ENCODE data around the gene TRIM54. TPM values are rescaled to one million over a fixed set of nuclear protein-coding genes. Genes with fewer than 3 reads are reported as not detected.

Gene TRIM54
- total and polyA plus RNA-seq, 2 of the 8 experiments (the other 6 are each of a cell fraction or from before 2014, with no cell fraction given), result 3.9 to 5.8 TPM

DNA sequence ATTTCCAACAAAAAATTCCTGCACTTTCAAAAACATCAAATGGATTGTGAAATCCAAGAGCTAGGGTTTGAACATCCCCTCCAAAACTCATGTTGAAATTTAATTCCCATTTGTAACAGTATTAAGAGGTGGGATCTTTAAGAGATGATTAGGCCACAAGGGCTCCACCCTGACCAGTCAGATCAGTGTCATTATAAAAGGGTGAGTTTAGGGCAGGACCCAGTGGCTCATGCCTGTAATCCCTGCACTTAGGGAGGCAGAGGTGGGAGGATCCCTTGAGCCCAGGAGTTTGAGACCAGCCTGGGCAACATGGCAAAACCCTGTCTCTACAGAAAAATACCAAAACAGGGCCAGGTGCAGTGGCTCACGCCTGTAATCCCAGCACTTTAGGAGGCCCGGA lies 65.4 kb downstream of the TRIM54 start:
- Histone ChIP-seq H3K23me2 (ENCODE audit: low read depth, low read length) (no peaks in the 10 kb centered on the region), H2BK15ac (ENCODE audit: low read length) (no peak overlapping the region), H3K9me3 (ENCODE audit: insufficient read depth in 2 of 2, low read depth in 1 of 2, low read length in 1 of 2) (no peaks in the 10 kb centered on the region), H3K23ac (ENCODE audit: insufficient read length) (no peak overlapping the region), H3K27me3 (replicated peaks in 1 of 4; ENCODE audit: control insufficient read depth in 3 of 4, extremely low read depth in 1 of 4, insufficient read depth in 3 of 4, low read length in 3 of 4) (no peaks in the 10 kb centered on the region), H3K36me3 (ENCODE audit: control insufficient read depth in 2 of 4, insufficient read depth in 4 of 4, low read length in 3 of 4) (peaks cover 5 to 13% (median 10%) of the 10 kb centered on the region in 4 experiments; a peak in 7 of 8 replicates), H3K18ac (ENCODE audit: extremely low read depth, low read length) (no peak overlapping the region), H2AK5ac (ENCODE audit: low read depth, low read length) (no peak overlapping the region), H2AFZ (ENCODE audit: low read length) (no peak overlapping the region), H2BK120ac (replicated peaks; ENCODE audit: low read depth, low read length) (no peak overlapping the region), H2BK5ac (ENCODE audit: low read depth, low read length) (no peak overlapping the region), H3K56ac (replicated peaks; ENCODE audit: insufficient read length, low read depth, low read length) (no peak overlapping the region), H3K79me1 (ENCODE audit: low read depth, low read length) (no peaks in the 10 kb centered on the region), H2BK20ac (ENCODE audit: low read length) (no peak overlapping the region), H4K20me1 (replicated peaks in 1 of 2; ENCODE audit: control insufficient read depth in 1 of 2, insufficient read depth in 2 of 2, low read length in 2 of 2) (peaks cover 3 to 15% of the 10 kb centered on the region in 2 experiments), H3K4me3 (ENCODE audit: extremely low read depth in 1 of 4, insufficient read depth in 2 of 4, low read depth in 3 of 4, low read length in 4 of 4) (no peak overlapping the region), H4K5ac (ENCODE audit: insufficient read length, low read depth, low read length) (no peak overlapping the region), H4K8ac (ENCODE audit: extremely low read depth, insufficient read depth, low read length) (no peak overlapping the region), H4K91ac (replicated peaks; ENCODE audit: insufficient read length, low read length) (no peak overlapping the region), H3K4me1 (replicated peaks in 1 of 4; ENCODE audit: control insufficient read depth in 3 of 4, insufficient read depth in 4 of 4, low read length in 3 of 4) (no peaks in the 10 kb centered on the region), H3K14ac (ENCODE audit: insufficient read length) (no peak overlapping the region), H3K4me2 (ENCODE audit: insufficient read depth in 1 of 2, low read depth in 2 of 2, low read length in 2 of 2) (no peak overlapping the region), H3K9ac (replicated peaks in 1 of 4; ENCODE audit: extremely low read depth in 1 of 4, low read depth in 3 of 4, low read length in 3 of 4) (no peak overlapping the region), H3K79me2 (ENCODE audit: control insufficient read depth in 1 of 2, insufficient read depth in 2 of 2, low read length in 2 of 2) (peaks cover 12 to 87% of the 10 kb centered on the region in 2 experiments), H3K27ac (ENCODE audit: low read depth, low read length) (no peak overlapping the region), H2BK12ac (ENCODE audit: low read depth, low read length) (no peak overlapping the region), H3K4ac (replicated peaks; ENCODE audit: insufficient read length, low read depth, low read length) (no peak overlapping the region)
- FAIRE-seq, result no peak
- 100% methylated on average over 2 of the region's 2 CpGs; no CpG with 5 or more reads in 1 of the 2 experiments for WGBS, 2 experiments (ENCODE audit: extremely low coverage in 1 of 2, insufficient coverage in 1 of 2, insufficient read length in 1 of 2, insufficient replicate concordance in 2 of 2, low coverage in 1 of 2, low lambda C conversion rate in 2 of 2, missing lambda C conversion rate in 1 of 2)
- DNase-seq (ENCODE audit: low read depth in 1 of 2, low spot score in 2 of 2), result no peak
- POLR2A ChIA-PET (ENCODE audit: partially characterized antibody), result interaction anchor here (0.8 to 2.2 kb wide), 5 partner anchors 9 to 27 kb away, joined by 3 to 6 read pairs (median 3); partner anchors contain the start of genes GTF3C2 and MPV17
- CTCF ChIA-PET (ENCODE audit: partially characterized antibody), result interaction anchor here (0.9 to 1.5 kb wide), 3 partner anchors 10 to 148 kb away, joined by 3 read pairs; partner anchors contain the start of genes FNDC4 and MPV17
- TF ChIP-seq EZH2 (IDR thresholded peaks at IDR 0.05; ENCODE audit: low read depth, low read length, severe bottlenecking) (no peak), RNF2 (IDR thresholded peaks at IDR 0.05; ENCODE audit: borderline replicate concordance, low read depth, low read length, missing control alignments, poor library complexity, severe bottlenecking) (no peak), TAF1 (IDR thresholded peaks at IDR 0.05; ENCODE audit: low read depth, low read length) (no peak), USF2 (IDR thresholded peaks at IDR 0.05; ENCODE audit: low read length) (no peak), SIX5 (IDR thresholded peaks at IDR 0.05; ENCODE audit: low read depth, low read length) (no peak), CTBP2 (IDR thresholded peaks at IDR 0.05; ENCODE audit: borderline replicate concordance, insufficient read depth, insufficient read length, low read length) (no peak), RAD21 (IDR thresholded peaks at IDR 0.05 in 1 of 2, conservative IDR thresholded peaks at IDR 0.05 in 1 of 2; ENCODE audit: low read depth in 2 of 2, low read length in 2 of 2) (no peak), KDM5A (IDR thresholded peaks at IDR 0.05; ENCODE audit: low read length) (no peak), E2F6 (IDR thresholded peaks at IDR 0.05) (no peak), TBP (IDR thresholded peaks at IDR 0.05; ENCODE audit: low read depth, low read length) (no peak), SUZ12 (IDR thresholded peaks at IDR 0.05; ENCODE audit: low read length) (no peak)

All from H1 (cell line).